ENCODE results near the gene PRPS1.

- TF ChIP-seq, protein P1, sequence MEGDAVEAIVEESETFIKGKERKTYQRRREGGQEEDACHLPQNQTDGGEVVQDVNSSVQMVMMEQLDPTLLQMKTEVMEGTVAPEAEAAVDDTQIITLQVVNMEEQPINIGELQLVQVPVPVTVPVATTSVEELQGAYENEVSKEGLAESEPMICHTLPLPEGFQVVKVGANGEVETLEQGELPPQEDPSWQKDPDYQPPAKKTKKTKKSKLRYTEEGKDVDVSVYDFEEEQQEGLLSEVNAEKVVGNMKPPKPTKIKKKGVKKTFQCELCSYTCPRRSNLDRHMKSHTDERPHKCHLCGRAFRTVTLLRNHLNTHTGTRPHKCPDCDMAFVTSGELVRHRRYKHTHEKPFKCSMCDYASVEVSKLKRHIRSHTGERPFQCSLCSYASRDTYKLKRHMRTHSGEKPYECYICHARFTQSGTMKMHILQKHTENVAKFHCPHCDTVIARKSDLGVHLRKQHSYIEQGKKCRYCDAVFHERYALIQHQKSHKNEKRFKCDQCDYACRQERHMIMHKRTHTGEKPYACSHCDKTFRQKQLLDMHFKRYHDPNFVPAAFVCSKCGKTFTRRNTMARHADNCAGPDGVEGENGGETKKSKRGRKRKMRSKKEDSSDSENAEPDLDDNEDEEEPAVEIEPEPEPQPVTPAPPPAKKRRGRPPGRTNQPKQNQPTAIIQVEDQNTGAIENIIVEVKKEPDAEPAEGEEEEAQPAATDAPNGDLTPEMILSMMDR (IDR thresholded peaks at IDR 0.05) = no peak
- TF ChIP-seq POLR2AphosphoS5 (IDR thresholded peaks at IDR 0.05) (no peak), EP300 (IDR thresholded peaks at IDR 0.05) (no peak), POLR2A (IDR thresholded peaks at IDR 0.05) (no peak)
Observed at GRCh38 chrX:107646735-107647134, 18.4 kb downstream of the PRPS1 start.

Measured in suprapubic skin (tissue), 4 donors.